DMS114 treated with DMSO at 0.1 percent for 48 hours (cell line): Measurements from ENCODE around the gene DAB1.

Source experiments
- DNase-seq: peaks from one replicate; lab custom pipeline; 2025; ENCODE audit not compliant: unreplicated experiment; lab: John Stamatoyannopoulos, UW

DAB1 gene

GRCh38 chr1:56992318-56993125, 431.3 kb downstream of the DAB1 start:
- DNase-seq: no peak

- no peak for DNase-seq
Measured at GRCh38 chr1:56991576-56991975, 432.3 kb downstream of the DAB1 start.

GRCh38 chr1:56986397-56986796, 437.5 kb downstream of the DAB1 start:
- DNase-seq: no peak

DNA sequence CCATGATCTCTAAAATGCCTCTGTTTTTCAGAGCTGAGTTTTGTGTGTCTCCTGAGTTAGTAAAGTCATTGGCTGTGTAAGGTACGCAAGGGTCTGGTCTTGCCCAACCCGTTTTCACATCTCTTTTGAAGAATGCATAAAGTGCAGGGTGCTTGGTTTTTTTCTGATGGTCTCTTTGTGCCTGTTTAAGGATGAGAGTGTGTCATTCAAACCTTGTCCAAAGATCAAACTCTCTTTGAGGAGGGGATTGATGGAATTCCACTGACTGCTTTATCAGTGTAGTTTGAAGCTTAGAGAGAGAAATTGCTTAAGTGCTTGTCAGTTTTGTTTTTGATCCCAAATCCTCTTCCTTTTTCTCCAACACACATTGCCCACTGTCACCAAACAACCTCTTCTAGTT, 438.0 kb downstream of the DAB1 start:
- no peak for DNase-seq

DNA sequence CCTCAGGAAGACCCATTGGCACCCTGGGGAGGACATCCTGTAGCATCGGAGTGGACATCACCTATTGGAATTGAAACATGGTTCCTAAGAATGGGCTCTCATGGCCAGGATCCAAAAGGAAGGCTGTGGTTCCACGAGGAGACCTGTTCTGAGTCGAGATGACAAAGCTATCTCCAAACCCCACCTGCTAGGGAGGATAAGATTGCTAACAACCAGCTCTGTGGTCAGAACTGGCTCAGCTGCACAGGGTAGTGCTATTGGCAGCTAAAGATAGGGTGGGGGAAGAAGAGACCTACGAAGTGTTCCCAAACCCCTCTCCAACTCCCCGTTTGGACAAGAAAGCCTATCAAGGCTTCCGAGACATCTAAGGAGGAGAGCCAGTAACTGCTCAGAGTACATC, 440.4 kb downstream of the DAB1 start:
- DNase-seq: no peak

DNA sequence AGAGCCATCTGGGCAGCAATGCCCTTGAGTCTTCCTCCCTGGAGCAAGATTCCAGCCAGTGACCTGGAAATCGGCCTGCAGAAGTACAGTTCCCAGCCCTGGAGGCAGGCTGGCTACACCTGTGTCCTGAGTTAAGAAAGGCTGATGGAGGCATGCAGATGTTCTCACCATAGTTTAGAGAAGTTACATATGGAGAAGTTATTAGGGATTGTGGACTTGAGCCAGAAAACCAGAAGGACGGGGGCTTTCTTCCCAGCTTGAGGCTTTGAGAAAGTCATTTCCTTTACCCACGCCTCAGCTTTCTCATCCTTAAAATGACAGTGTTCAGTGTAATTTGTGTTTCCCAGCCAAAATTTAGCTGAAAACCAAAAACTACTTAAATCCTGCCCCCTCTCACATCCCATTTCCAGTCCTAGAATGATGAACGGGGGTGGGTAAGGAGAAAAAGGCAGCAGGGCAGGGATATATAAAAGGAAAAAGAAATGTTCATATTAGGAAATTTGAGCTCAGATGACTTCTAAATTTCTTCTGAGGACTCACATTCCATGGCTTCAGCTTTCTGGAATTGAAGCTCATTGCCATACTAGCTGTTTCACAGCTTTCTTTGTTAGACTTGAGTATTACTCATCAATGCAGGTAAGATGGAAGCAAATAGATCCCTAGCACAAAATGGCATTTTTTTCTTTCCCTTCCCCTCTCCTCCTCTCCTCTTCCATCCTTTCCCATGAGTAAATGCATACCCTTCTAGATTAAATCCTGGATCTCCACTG, 443.7 kb downstream of the DAB1 start:
- DNase-seq: no peak

- DNase-seq: no peak
Measured at GRCh38 chr1:56978819-56979218, 445.0 kb downstream of the DAB1 start.

DNA sequence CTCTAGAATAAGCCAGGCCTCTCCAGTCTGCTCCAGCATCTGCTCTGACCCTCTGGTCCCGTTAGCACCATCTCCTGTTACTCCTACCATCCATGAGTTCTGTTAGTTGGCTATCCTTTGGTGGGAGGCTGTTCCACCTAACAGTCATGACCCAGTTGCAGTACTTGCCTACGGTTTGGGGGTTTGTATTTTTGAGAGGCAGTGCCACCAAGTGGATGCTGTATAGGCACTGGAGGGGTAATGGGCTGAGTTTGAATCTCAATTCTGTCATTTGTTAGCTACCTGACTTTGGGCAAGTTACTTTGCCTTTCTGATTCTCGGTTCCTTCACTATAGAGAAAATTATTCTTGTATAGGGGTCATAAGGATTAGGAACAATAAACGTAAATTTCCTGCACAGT, 445.9 kb downstream of the DAB1 start:
- no peak for DNase-seq

GRCh38 chr1:56975446-56975845, 448.4 kb downstream of the DAB1 start:
- no peak for DNase-seq

DNA sequence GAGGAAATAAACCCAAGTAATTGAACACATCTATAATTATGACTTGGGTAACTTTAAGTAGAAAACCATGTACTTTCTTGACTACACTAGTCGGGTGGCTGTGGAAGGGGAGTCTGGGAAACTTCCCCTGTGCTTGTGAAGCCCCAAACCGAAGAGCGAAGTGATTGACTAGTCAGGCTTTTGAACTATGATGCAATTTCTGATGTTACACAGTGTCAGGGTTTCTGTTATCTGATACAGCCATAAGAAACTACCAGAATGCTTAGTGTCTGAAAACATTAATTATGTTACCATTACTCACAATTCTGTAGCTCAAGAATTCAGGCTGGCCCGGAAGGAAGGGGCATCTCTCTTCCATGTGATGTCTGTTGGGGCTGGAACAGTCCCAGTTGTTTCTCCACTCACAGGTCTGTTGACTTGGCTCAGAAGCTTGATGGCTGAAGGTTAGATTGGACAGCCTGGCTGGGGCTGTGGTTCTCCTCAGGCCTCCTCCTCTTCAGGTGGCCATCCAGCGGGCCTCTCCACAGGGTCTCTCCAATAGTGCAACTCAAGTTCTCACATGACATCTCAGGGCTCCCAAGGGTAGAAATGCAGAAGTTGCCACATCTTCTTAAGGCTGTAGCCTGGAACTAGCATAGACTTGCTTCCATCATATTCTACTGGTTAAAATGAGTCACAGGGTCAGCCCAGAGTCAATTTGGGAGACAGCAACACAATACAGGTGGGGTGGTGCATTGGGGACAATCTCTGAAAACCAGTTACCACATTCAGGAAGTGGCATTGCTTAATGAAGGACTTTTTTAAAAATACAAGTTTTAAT, 449.7 kb downstream of the DAB1 start:
- DNase-seq: no peak

- no peak for DNase-seq
Measured at GRCh38 chr1:56972976-56973375, 450.9 kb downstream of the DAB1 start.

DNA sequence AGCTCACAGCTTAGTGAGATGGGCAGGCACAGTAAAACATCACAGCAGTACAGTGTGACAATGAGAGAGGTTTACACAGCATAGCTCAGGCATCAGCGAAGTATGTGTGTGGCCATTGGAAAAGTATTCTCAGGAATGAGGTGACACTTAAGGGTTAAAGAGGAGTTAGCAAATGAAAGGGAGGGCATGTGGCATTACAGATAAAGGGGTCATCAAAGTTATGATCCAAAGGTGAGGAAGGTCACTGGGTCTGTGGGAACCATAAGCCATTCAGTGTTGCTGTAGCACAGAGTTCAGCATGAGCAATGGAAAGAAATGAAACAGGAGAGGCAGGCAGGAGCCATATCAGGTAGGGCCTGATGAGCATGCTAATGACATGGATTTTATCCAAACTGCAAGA, 453.6 kb downstream of the DAB1 start:
- DNase-seq: no peak

- DNase-seq: no peak
Measured at GRCh38 chr1:56968878-56969495, 454.9 kb downstream of the DAB1 start.

DNA sequence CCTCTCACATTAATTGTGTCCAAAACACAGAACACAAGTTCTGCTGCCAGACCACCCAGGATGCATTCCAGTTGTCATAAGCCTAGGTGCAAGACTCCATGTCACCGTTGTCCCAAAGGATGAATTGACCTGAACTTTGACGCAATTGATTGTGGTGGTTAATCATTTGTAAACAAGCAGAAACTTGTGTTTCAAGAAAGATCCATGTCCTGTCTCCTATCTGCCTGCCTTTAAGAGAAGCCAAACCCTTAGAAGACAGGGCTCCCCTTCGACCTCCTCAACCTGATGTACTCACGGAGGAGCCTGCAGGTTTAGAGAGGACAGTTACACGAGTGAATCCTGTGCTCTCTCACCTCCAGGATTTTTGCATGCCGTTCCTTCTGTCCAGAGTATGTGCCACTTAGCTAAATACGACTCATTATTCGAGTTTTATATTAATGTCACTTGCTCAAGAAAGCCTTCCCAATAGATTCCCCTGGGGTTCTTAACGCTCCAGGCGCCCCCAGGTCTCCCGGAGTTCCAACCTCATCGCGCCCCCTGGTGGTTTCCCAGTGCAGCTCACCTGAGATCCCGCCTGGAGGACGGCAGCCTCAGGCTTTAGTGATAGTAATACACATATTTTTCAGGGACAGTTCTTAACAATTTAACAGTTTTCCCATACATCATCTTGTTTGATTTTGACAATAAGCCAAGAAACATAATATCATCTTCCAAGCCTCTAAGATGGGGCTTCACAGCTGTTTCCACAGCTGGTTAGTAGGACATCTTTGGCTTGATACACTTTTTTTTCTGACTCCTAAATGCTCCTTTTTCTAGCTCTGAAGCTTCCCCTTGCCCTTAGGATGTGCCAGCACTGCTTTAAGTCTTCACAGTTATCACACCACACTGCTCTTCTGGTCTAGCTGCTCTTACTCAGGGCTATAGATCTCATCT, 455.7 kb downstream of the DAB1 start:
- no peak for DNase-seq

DNA sequence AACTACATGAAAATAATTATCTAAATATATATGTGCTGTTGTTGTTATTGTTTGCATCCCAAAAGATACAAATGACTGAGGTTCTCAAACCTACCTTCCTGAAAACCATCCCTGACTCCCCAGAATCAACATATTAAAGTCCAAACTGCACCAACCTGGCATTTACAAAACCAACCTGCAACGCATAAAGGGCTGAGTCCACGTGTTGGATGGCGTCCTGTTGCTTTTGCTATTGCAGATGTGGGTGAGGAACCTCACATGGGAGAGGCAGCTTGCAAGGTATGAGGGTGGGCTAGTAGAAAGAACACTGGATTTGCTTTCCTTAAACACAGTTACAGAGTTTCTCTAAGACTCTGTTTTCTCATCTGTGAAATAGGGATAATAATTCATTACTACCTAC, 456.5 kb downstream of the DAB1 start:
- no peak for DNase-seq

- no peak for DNase-seq
Measured at GRCh38 chr1:56966698-56966999, 457.2 kb downstream of the DAB1 start.

GRCh38 chr1:56965916-56966697, 457.8 kb downstream of the DAB1 start, which contains the start of gene C8B:
Gene C8B, minus strand, starts transcription at chr1:56966015. Its CDS starts 67 bp downstream, at chr1:56965948.
- no peak for DNase-seq

- DNase-seq: no peak
Measured at GRCh38 chr1:56965191-56965590, 458.7 kb downstream of the DAB1 start.

DNA sequence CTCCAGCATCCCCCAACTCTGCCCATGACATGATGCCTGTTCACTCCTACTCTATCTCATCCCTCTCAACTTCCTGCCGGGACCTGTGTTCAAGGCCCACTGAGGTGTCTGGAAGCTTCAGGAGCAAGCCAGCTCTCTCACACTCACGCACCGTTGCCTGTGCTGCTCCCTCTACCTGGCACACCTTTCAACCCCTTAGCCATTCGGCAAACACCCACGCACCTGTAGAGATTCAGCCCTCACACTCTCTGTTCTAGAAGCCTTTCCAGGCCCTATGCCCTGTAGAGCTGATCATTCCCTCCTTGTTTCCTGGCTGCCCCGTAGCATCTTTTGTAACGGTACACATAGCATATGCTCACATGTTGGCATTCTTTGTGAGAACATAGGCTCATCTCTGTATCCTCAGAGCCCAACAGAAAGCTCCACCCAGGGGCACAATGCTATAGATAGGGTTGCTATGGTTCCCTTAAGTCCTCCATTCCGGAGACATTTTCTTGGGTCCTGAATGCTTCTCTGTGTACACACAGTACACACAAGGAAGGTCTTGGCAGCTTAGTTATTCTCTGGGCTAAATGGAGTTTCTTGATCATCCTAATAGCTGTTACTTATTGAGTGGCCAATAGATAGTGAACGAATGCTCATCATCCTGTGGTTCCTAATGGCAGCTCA, 459.4 kb downstream of the DAB1 start:
- DNase-seq: no peak
